Panc1 (cell line): ENCODE results near the gene OVOL1. TPM values are rescaled to one million over a fixed set of nuclear protein-coding genes. Genes with fewer than 3 reads are reported as not detected.

Experiments used
- ATAC-seq: fragments of 200-7000 bp; cut with Tn5 transposase; 2 replicates; pipeline ENCODE4 v1.9.1; 2020; ENCODE audit warnings: mild to moderate bottlenecking, moderate library complexity
- BruUV-seq: library from RNA; stranded (reverse); fragments of 400-500 nt; replicated peaks from 2 replicates; lab custom pipeline; 2021; lab: Mats Ljungman, UMichigan
- CTCF ChIA-PET: fragments of 300-600 bp; sonication (Branson Sonifier 250); formaldehyde crosslinking; loops from one replicate; lab custom pipeline; 2022; ENCODE audit warnings: antibody characterized with exemption; lab: Charles Lee
- POLR2A ChIA-PET: fragments of 300-600 bp; sonication (Branson Sonifier 250); formaldehyde crosslinking; loops from one replicate; lab custom pipeline; 2022; ENCODE audit warnings: antibody characterized with exemption; lab: Charles Lee
- DNase-seq: peaks from one replicate; pipeline ENCODE4 v3.0.0-alpha.2; 2010; ENCODE audit warnings: low read depth, low spot score
- H3K27ac ChIP-seq: 2 replicates; pipeline ENCODE4 v1.5.1; 2011; ENCODE audit warnings: mild to moderate bottlenecking, low read length, inconsistent platforms
- H3K27me3 ChIP-seq: fragments of 200-500 bp; sonication (Bioruptor generic); 2 replicates; pipeline ENCODE4 v1.6.0; 2014; ENCODE audit warnings: low read length, inconsistent platforms; ENCODE audit not compliant: control insufficient read depth, insufficient read depth
- H3K36me3 ChIP-seq: fragments of 200-500 bp; sonication (Bioruptor generic); 2 replicates; pipeline ENCODE4 v1.5.1; 2014; ENCODE audit warnings: inconsistent platforms, mild to moderate bottlenecking, low read length, moderate library complexity; ENCODE audit not compliant: control insufficient read depth, insufficient read depth
- H3K4me1 ChIP-seq: 2 replicates; pipeline ENCODE4 v1.5.1; 2011; ENCODE audit warnings: inconsistent platforms, mild to moderate bottlenecking, low read length, moderate library complexity; ENCODE audit not compliant: control insufficient read depth, insufficient read depth
- H3K4me3 ChIP-seq, 2 experiments: 2 replicates each; pipeline ENCODE4 v1.5.1; 2011 to 2012; ENCODE audit warnings: low read depth in 2 of 2, low read length in 2 of 2, mild to moderate bottlenecking in 2 of 2, inconsistent platforms in 1 of 2, moderate library complexity in 1 of 2
- H3K9me3 ChIP-seq: fragments of 200-500 bp; sonication (Bioruptor generic); 2 replicates; pipeline ENCODE4 v1.5.1; 2014; ENCODE audit warnings: low read depth, mild to moderate bottlenecking, inconsistent platforms, low read length, moderate library complexity; ENCODE audit not compliant: control insufficient read depth, insufficient read depth
- CTCF ChIP-seq: fragments of 450-650 bp; IDR thresholded peaks from 2 replicates; pipeline ENCODE4 v1.5.1; 2017; ENCODE audit warnings: mild to moderate bottlenecking
- POLR2AphosphoS5 ChIP-seq: IDR thresholded peaks from 2 replicates; pipeline ENCODE4 v1.6.1; 2012; ENCODE audit warnings: mild to moderate bottlenecking, low read depth, low read length, moderate library complexity
- REST ChIP-seq, 2 experiments: IDR thresholded peaks; 2 replicates each; pipeline ENCODE4 v1.6.1; 2011 to 2012; ENCODE audit warnings: low read depth in 2 of 2, control low read depth in 1 of 2, low read length in 1 of 2, mild to moderate bottlenecking in 1 of 2, moderate library complexity in 1 of 2; ENCODE audit not compliant: insufficient read depth in 1 of 2
- SIN3A ChIP-seq: IDR thresholded peaks from 2 replicates; pipeline ENCODE4 v1.6.1; 2012; ENCODE audit warnings: low read depth, mild to moderate bottlenecking, low read length, moderate library complexity, borderline replicate concordance; ENCODE audit not compliant: insufficient read depth
- TCF7L2 ChIP-seq: IDR thresholded peaks from 2 replicates; pipeline ENCODE4 v1.6.1; 2011; ENCODE audit warnings: mild to moderate bottlenecking, low read depth, low read length, inconsistent platforms
- in situ Hi-C: cut with HindIII; loops from 2 replicates; pipeline ENCODE4 v1.10.0; 2016; ENCODE audit warnings: low sequenced_read_pairs, low pct_unique_long_range_greater_than_20kb
- intact Hi-C: fragments of 100-400 bp; cut with micrococcal nuclease; formaldehyde crosslinking; loops from one replicate; pipeline ENCODE4 v1.10.0; 2022; ENCODE audit not compliant: unreplicated experiment
- total RNA-seq: library from RNA; stranded (reverse); gene quantifications from one replicate; pipeline ENCODE4 v1.2.1, GENCODE V29; 2021; ENCODE audit not compliant: unreplicated experiment

OVOL1 gene
- total RNA-seq, 1 experiment from 2014 or later = 0.23 TPM

- no peaks in the 10 kb centered on the region for H3K9me3 ChIP-seq
- ATAC-seq (no peak), DNase-seq (no peak)
- ChIA-PET CTCF (interaction anchor here (0.5 to 1.7 kb wide), 2 partner anchors 25 to 37 kb away, joined by 3 read pairs; no protein-coding TSS in a partner anchor), POLR2A (interaction anchor here (0.6 kb wide), 1 partner anchor 1302 kb away, joined by 5 read pairs; no protein-coding TSS in a partner anchor)
- intact Hi-C loops (loop anchor here (5.0 kb wide), 1 partner anchor 35 kb away; no protein-coding TSS in a partner anchor), in situ Hi-C loops (no loop called here)
- TF ChIP-seq SIN3A = no peak
- no peak for TF ChIP-seq CTCF
- no peak for TF ChIP-seq TCF7L2
- no peak for TF ChIP-seq REST (IDR thresholded peaks at IDR 0.05; ENCODE audit: insufficient read depth in 1 of 2, low read depth in 2 of 2, low read length in 1 of 2)
- no peak for TF ChIP-seq POLR2AphosphoS5
- H3K4me1 ChIP-seq = peaks cover 10% of the 10 kb centered on the region
- H3K4me3 ChIP-seq = no peak overlapping the region
- peaks cover 3% of the 10 kb centered on the region; the same call in 1 of the 2 replicates for H3K36me3 ChIP-seq
- H3K27ac ChIP-seq = no peak overlapping the region
- H3K27me3 ChIP-seq = no peaks in the 10 kb centered on the region
- no TSS peak for BruUV-seq
Measured at GRCh38 chr11:65781962-65782815, 4.7 kb upstream of the OVOL1 start.

- H3K27me3 ChIP-seq = peaks cover under 1% of the 10 kb centered on the region; the same call in 1 of the 2 replicates
- ATAC-seq (no peak), DNase-seq (no peak)
- in situ Hi-C loops = no loop called here
- no TSS peak for BruUV-seq
- ChIA-PET POLR2A (interaction anchor here (0.6 kb wide), 2 partner anchors 31 to 1301 kb away, joined by 5 read pairs; no protein-coding TSS in a partner anchor), CTCF (interaction anchor here (0.6 to 1.7 kb wide), 2 partner anchors 20 to 38 kb away, joined by 3 read pairs; no protein-coding TSS in a partner anchor)
- no peak overlapping the region for H3K27ac ChIP-seq
- no peak for TF ChIP-seq TCF7L2
- TF ChIP-seq POLR2AphosphoS5 = no peak
- TF ChIP-seq REST (IDR thresholded peaks at IDR 0.05; ENCODE audit: insufficient read depth in 1 of 2, low read depth in 2 of 2, low read length in 1 of 2) = no peak
- TF ChIP-seq CTCF = no peak
- TF ChIP-seq SIN3A = no peak
- no peak overlapping the region for H3K4me3 ChIP-seq
- peaks cover 12% of the 10 kb centered on the region for H3K4me1 ChIP-seq
- H3K36me3 ChIP-seq = peaks cover 3% of the 10 kb centered on the region; the same call in 1 of the 2 replicates
- intact Hi-C loops = loop anchor here (5.0 kb wide), 1 partner anchor 34 kb away; no protein-coding TSS in a partner anchor
- H3K9me3 ChIP-seq = no peaks in the 10 kb centered on the region
Measured at GRCh38 chr11:65782816-65783228, 4.0 kb upstream of the OVOL1 start.
